GM12865 (cell line): ENCODE results near the gene SAG.

ENCODE experiments used
- DNase-seq: peaks from one replicate; pipeline ENCODE4 v3.0.0; 2010; ENCODE audit warnings: low read depth
- H3K4me3 ChIP-seq: 2 replicates; pipeline ENCODE4 v1.5.1; 2011; ENCODE audit warnings: mild to moderate bottlenecking, low read depth, low read length, control low read depth
- CTCF ChIP-seq: IDR thresholded peaks from 2 replicates; pipeline ENCODE4 v1.5.1; 2011; ENCODE audit warnings: low read length, control low read depth, low read depth, inconsistent platforms; ENCODE audit not compliant: insufficient read depth; ENCODE audit errors: missing control alignments

The SAG gene

GRCh38 chr2:233346376-233346775 is 38.8 kb downstream of the SAG start:
- H3K4me3 ChIP-seq: no peak overlapping the region
- no peak for DNase-seq
- TF ChIP-seq CTCF: no peak

GRCh38 chr2:233346930-233347329 is 39.3 kb downstream of the SAG start:
- no peak overlapping the region for H3K4me3 ChIP-seq
- TF ChIP-seq CTCF: no peak
- no peak for DNase-seq

- no peak for TF ChIP-seq CTCF
- DNase-seq: peak; percentile 84
Measured at GRCh38 chr2:233349005-233349998, 41.7 kb downstream of the SAG start.

GRCh38 chr2:233350708-233351107 is 43.1 kb downstream of the SAG start:
- DNase-seq: no peak
- no peak overlapping the region for H3K4me3 ChIP-seq
- no peak for TF ChIP-seq CTCF

More at GRCh38 chr2:233349005-233349998, 41.7 kb downstream of the SAG start:
- H3K4me3 ChIP-seq: no peak overlapping the region

- no peak for DNase-seq
- no peak for TF ChIP-seq CTCF
Measured at GRCh38 chr2:233351423-233351822, 43.8 kb downstream of the SAG start.

GRCh38 chr2:233352141-233352842 is 44.7 kb downstream of the SAG start:
- no peak for TF ChIP-seq CTCF
- no peak overlapping the region for H3K4me3 ChIP-seq
- DNase-seq: no peak

More at GRCh38 chr2:233351423-233351822, 43.8 kb downstream of the SAG start:
- no peak overlapping the region for H3K4me3 ChIP-seq
